Mucosa of descending colon (tissue), 3 donors: Measurements from ENCODE around the gene PDGFD. TPM values are rescaled to one million over a fixed set of nuclear protein-coding genes. Genes with fewer than 3 reads are reported as not detected.

ENCODE experiments used
- ATAC-seq: fragments of 200-7000 bp; cut with Tn5 transposase; one replicate; pipeline ENCODE4 v1.9.1; 2020; ENCODE audit warnings: mild to moderate bottlenecking, moderate library complexity
- DNase-seq, 3 donors: peaks; one replicate each; pipeline ENCODE4 v3.0.0-alpha.2; 2020
- H3K36me3 ChIP-seq: fragments of 200-600 bp; one replicate; pipeline ENCODE4 v1.8.0; 2021; ENCODE audit warnings: low read depth, mild to moderate bottlenecking
- H3K4me1 ChIP-seq: fragments of 200-600 bp; one replicate; pipeline ENCODE4 v1.8.0; 2021; ENCODE audit warnings: low read depth, mild to moderate bottlenecking
- H3K4me3 ChIP-seq: fragments of 200-600 bp; one replicate; pipeline ENCODE4 v1.8.0; 2021; ENCODE audit warnings: mild to moderate bottlenecking
- H3K9me3 ChIP-seq: fragments of 200-600 bp; one replicate; pipeline ENCODE4 v1.8.0; 2021; ENCODE audit warnings: mild to moderate bottlenecking
- CTCF ChIP-seq: fragments of 200-600 bp; IDR thresholded peaks from one replicate; pipeline ENCODE4 v1.8.0; 2022; ENCODE audit warnings: antibody characterized with exemption, mild to moderate bottlenecking
- intact Hi-C, 2 donors: fragments of 100-400 bp; cut with DNase I in 1 of 2; cut with micrococcal nuclease in 1 of 2; formaldehyde crosslinking; loops; one replicate each; pipeline versions ENCODE4 v1.11.0 to v1.11.1; 2022; cut with DNase I, micrococcal nuclease
- total RNA-seq, 3 donors: library from RNA; stranded (reverse); fragmentation: NEBNext Ultra II Directional in 2 of 3; extraction: Animal tissue kit (Norgen Biotek cat#: 25700) in 2 of 3; gene quantifications; one replicate each; pipeline versions ENCODE4 v1.2.1 to v1.2.4, GENCODE V29; 2021 to 2023
- donor health status: DM: no; HTN: no; CAD: no; lungs with moderate emphysema.
- donor health status: DM: no; HTN: no; CAD: no.
- donor health status: DM: no; HTN: yes; CAD: no.

The PDGFD gene
- total RNA-seq, 3 donors from 2014 or later = 3.4 to 6.9 (median 5.7) TPM

- no peak overlapping the region for H3K4me3 ChIP-seq
- no peaks in the 10 kb centered on the region for H3K36me3 ChIP-seq
- no peak for TF ChIP-seq CTCF
- intact Hi-C loops = no loop called here
- H3K4me1 ChIP-seq = peaks cover 9% of the 10 kb centered on the region
- no peaks in the 10 kb centered on the region for H3K9me3 ChIP-seq
- DNase-seq (peak in 2 of 3 donors; percentile 28 to 31), ATAC-seq (peak; percentile 27)
Observed at GRCh38 chr11:104163100-104164027, 583 bp downstream of the PDGFD start.

GRCh38 chr11:104161751-104162450 lies 2.0 kb downstream of the PDGFD start:
- no peak overlapping the region for H3K4me3 ChIP-seq
- no peaks in the 10 kb centered on the region for H3K36me3 ChIP-seq
- H3K4me1 ChIP-seq = peaks cover 9% of the 10 kb centered on the region
- DNase-seq = no peak
- ATAC-seq = no peak
- intact Hi-C loops = no loop called here
- H3K9me3 ChIP-seq = no peaks in the 10 kb centered on the region
- TF ChIP-seq CTCF = no peak

- H3K4me3 ChIP-seq = no peak overlapping the region
- no peak for TF ChIP-seq CTCF
- no peaks in the 10 kb centered on the region for H3K36me3 ChIP-seq
- no peak for ATAC-seq
- no peak for DNase-seq
- no peaks in the 10 kb centered on the region for H3K9me3 ChIP-seq
- intact Hi-C loops = no loop called here
- peaks cover 9% of the 10 kb centered on the region for H3K4me1 ChIP-seq
Observed at GRCh38 chr11:104159356-104159755, 4.6 kb downstream of the PDGFD start.

- DNase-seq (no peak), ATAC-seq (no peak)
- Histone ChIP-seq H3K4me1 (no peaks in the 10 kb centered on the region), H3K9me3 (no peaks in the 10 kb centered on the region), H3K4me3 (no peak overlapping the region), H3K36me3 (no peaks in the 10 kb centered on the region)
- intact Hi-C loops = no loop called here
- TF ChIP-seq CTCF = no peak
Observed at GRCh38 chr11:104155375-104155774, 8.6 kb downstream of the PDGFD start.

GRCh38 chr11:104154296-104154695 lies 9.7 kb downstream of the PDGFD start:
- intact Hi-C loops = no loop called here
- TF ChIP-seq CTCF = no peak
- Histone ChIP-seq H3K4me1 (no peaks in the 10 kb centered on the region), H3K36me3 (no peaks in the 10 kb centered on the region), H3K4me3 (no peak overlapping the region), H3K9me3 (no peaks in the 10 kb centered on the region)
- no peak for DNase-seq
- ATAC-seq = no peak
